PC-3 (cell line): ENCODE measurements around the gene LRRC49. TPM values are rescaled to one million over a fixed set of nuclear protein-coding genes. Genes with fewer than 3 reads are reported as not detected.

Experiments
- ATAC-seq: fragments of 200-7000 bp; cut with Tn5 transposase; 2 replicates; pipeline ENCODE4 v1.9.1; 2020; ENCODE audit warnings: mild to moderate bottlenecking, moderate library complexity
- BruUV-seq: library from RNA; stranded (reverse); fragments of 400-500 nt; replicated peaks from 2 replicates; lab custom pipeline; 2021; lab: Mats Ljungman, UMichigan
- CTCF ChIA-PET: fragments of 300-600 bp; sonication (Branson Sonifier 250); formaldehyde crosslinking; loops from one replicate; lab custom pipeline; 2022; ENCODE audit warnings: antibody characterized with exemption; lab: Charles Lee
- POLR2A ChIA-PET: fragments of 300-600 bp; sonication (Branson Sonifier 250); formaldehyde crosslinking; loops from one replicate; lab custom pipeline; 2022; ENCODE audit warnings: antibody characterized with exemption; ENCODE audit not compliant: unreplicated experiment; lab: Charles Lee
- DNase-seq: peaks from one replicate; pipeline ENCODE4 v3.0.0-alpha.2; 2015
- H2AFZ ChIP-seq: fragments of 300-600 bp; sonication (generic); 2 replicates; pipeline ENCODE4 v1.6.0; 2016; ENCODE audit warnings: antibody characterized with exemption, low read length
- H3F3A ChIP-seq: fragments of 300-600 bp; sonication (generic); one replicate; pipeline ENCODE4 v1.6.0; 2017; ENCODE audit warnings: antibody characterized with exemption, low read length, control low read depth, mild to moderate bottlenecking; ENCODE audit not compliant: unreplicated experiment
- H3K27ac ChIP-seq: fragments of 300-600 bp; sonication (generic); 2 replicates; pipeline ENCODE4 v1.5.1; 2016; ENCODE audit warnings: mild to moderate bottlenecking, low read length
- H3K27me3 ChIP-seq: fragments of 300-600 bp; sonication (generic); 2 replicates; pipeline ENCODE4 v1.6.1; 2016; ENCODE audit warnings: low read length, mixed read lengths
- H3K36me3 ChIP-seq: fragments of 300-600 bp; sonication (generic); 2 replicates; pipeline ENCODE4 v1.6.1; 2016; ENCODE audit warnings: low read depth, mixed run types, low read length, mixed read lengths
- H3K4me1 ChIP-seq: fragments of 300-600 bp; sonication (generic); 2 replicates; pipeline ENCODE4 v1.5.1; 2016; ENCODE audit warnings: low read length; ENCODE audit not compliant: insufficient read depth
- H3K4me2 ChIP-seq: fragments of 300-600 bp; sonication (generic); 2 replicates; pipeline ENCODE4 v1.6.0; 2016; ENCODE audit warnings: low read length
- H3K4me3 ChIP-seq: fragments of 300-600 bp; sonication (generic); 2 replicates; pipeline ENCODE4 v1.5.1; 2016; ENCODE audit warnings: mild to moderate bottlenecking, low read length, mixed read lengths
- H3K79me2 ChIP-seq: fragments of 300-600 bp; sonication (generic); 2 replicates; pipeline ENCODE4 v1.6.1; 2017; ENCODE audit warnings: low read length, mixed read lengths
- H3K9ac ChIP-seq: fragments of 300-600 bp; sonication (generic); 2 replicates; pipeline ENCODE4 v1.6.0; 2016; ENCODE audit warnings: mild to moderate bottlenecking, low read length
- H3K9me2 ChIP-seq: fragments of 300-600 bp; sonication (generic); replicated peaks from 2 replicates; pipeline ENCODE4 v1.6.1; 2016; ENCODE audit warnings: mixed run types, low read length, mixed read lengths
- H3K9me3 ChIP-seq: fragments of 300-600 bp; sonication (generic); 2 replicates; pipeline ENCODE4 v1.6.1; 2016; ENCODE audit warnings: low read length, mixed read lengths
- H4K20me1 ChIP-seq: fragments of 300-600 bp; sonication (generic); 2 replicates; pipeline ENCODE4 v1.6.1; 2016; ENCODE audit warnings: low read length, mixed read lengths
- CTCF ChIP-seq: fragments of 300-600 bp; sonication (generic); conservative IDR thresholded peaks from 2 replicates; pipeline ENCODE4 v1.5.1; 2017; ENCODE audit warnings: antibody characterized with exemption, low read depth, mild to moderate bottlenecking, low read length
- EZH2 ChIP-seq: fragments of 300-600 bp; sonication (generic); IDR thresholded peaks from one replicate; pipeline ENCODE4 v1.6.1; 2017; ENCODE audit warnings: antibody characterized with exemption, mild to moderate bottlenecking, low read length; ENCODE audit not compliant: unreplicated experiment
- EZH2phosphoT487 ChIP-seq: fragments of 300-600 bp; sonication (generic); IDR thresholded peaks from 2 replicates; pipeline ENCODE4 v1.6.1; 2018; ENCODE audit warnings: mild to moderate bottlenecking, antibody characterized with exemption, low read length, borderline replicate concordance
- intact Hi-C: fragments of 100-400 bp; cut with micrococcal nuclease; formaldehyde crosslinking; loops from 2 replicates; pipeline ENCODE4 v1.9.0; 2023
- total RNA-seq: library from RNA; depleted of rRNA; stranded (reverse); fragments of >200 nt; gene quantifications from 2 replicates; pipeline ENCODE4 v1.2.3, GENCODE V29; 2014

LRRC49 gene
- total RNA-seq, 1 experiment from 2014 or later, result 7.7 TPM

DNA sequence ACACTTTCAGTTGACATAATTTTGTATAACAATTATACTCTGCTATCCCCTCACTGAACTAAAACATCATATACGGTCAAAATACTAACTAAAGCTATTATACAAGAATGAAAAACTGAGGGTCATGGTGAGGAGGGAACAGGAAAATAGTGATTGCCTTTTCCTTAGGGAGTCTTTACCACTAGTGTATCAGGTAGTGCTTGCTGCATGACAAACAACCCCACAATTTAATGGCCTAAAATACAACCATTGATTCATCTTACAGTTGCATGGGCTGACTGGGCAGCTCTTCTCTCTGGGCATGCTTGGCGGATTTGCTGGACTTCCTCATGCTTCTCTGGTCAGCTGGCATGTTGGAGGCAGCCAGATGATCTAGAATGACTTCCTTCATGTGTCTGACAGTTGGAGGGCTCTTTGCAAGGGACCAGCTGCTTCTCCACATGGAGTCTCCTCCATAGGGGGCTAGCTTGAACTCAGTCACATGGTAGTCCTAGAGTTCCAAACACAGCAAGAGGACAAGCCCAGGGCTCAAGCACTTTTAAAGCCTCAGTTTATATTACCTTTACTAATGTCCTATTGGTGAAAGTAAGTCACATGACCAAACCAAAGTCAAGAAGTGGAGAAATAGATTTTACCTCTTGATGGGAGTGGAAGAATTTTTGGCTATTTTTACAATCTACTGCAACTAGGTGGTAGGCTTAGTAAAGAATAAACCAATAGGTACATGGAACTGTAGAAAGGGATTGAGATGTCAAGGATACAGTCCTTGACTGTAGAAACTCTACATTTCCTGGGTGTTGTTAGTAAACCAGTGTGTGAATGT is 19.2 kb upstream of the LRRC49 start:
- Histone ChIP-seq H3K9me3 (no peaks in the 10 kb centered on the region), H3K4me2 (no peak overlapping the region), H4K20me1 (no peaks in the 10 kb centered on the region), H3K27ac (no peak overlapping the region), H3F3A (no peaks in the 10 kb centered on the region), H2AFZ (no peak overlapping the region), H3K9me2 (no peaks in the 10 kb centered on the region), H3K79me2 (no peaks in the 10 kb centered on the region), H3K27me3 (no peaks in the 10 kb centered on the region), H3K4me1 (peaks cover 13% of the 10 kb centered on the region), H3K4me3 (no peak overlapping the region), H3K36me3 (no peaks in the 10 kb centered on the region), H3K9ac (no peak overlapping the region)
- no peak for TF ChIP-seq EZH2phosphoT487
- no peak for TF ChIP-seq EZH2
- no peak for TF ChIP-seq CTCF
- CTCF ChIA-PET, result no interaction called here
- no TSS peak for BruUV-seq
- intact Hi-C loops, result loop anchor here (10.0 kb wide), 1 partner anchor 109 kb away; the partner anchor contains the start of gene UACA
- POLR2A ChIA-PET, result no interaction called here
- no peak for ATAC-seq
- DNase-seq, result no peak

GRCh38 chr15:70875001-70875782 is 17.4 kb upstream of the LRRC49 start:
- H3K4me1 ChIP-seq, result peaks cover 22% of the 10 kb centered on the region
- BruUV-seq, result no TSS peak
- ChIA-PET CTCF (interaction anchor here (0.6 to 1.6 kb wide), 10 partner anchors 12 to 195 kb away, joined by 3 to 21 read pairs (median 6); partner anchors contain the start of gene LARP6), POLR2A (interaction anchor here (0.6 to 0.8 kb wide), 2 partner anchors 19 to 80 kb away, joined by 5 to 10 read pairs; no protein-coding TSS in a partner anchor)
- H3K4me2 ChIP-seq, result peak overlapping the region; percentile 12; the same call in 1 of the 2 replicates
- H3K27me3 ChIP-seq, result no peaks in the 10 kb centered on the region
- no peak overlapping the region for H3K27ac ChIP-seq
- no peaks in the 10 kb centered on the region for H4K20me1 ChIP-seq
- H3K36me3 ChIP-seq, result no peaks in the 10 kb centered on the region
- DNase-seq, result peak; percentile 64
- peak overlapping the region; percentile 38; the same call in 1 of the 2 replicates for H2AFZ ChIP-seq
- H3F3A ChIP-seq, result no peaks in the 10 kb centered on the region
- ATAC-seq, result peak; percentile 71
- intact Hi-C loops, result loop anchor here (1.0 to 10.0 kb wide), 3 partner anchors 50 to 198 kb away; partner anchors contain the start of gene UACA
- H3K79me2 ChIP-seq, result no peaks in the 10 kb centered on the region
- no peak overlapping the region for H3K9ac ChIP-seq
- H3K9me3 ChIP-seq, result no peaks in the 10 kb centered on the region
- H3K9me2 ChIP-seq, result no peaks in the 10 kb centered on the region
- no peak for TF ChIP-seq EZH2
- peak; percentile 86 for TF ChIP-seq CTCF
- H3K4me3 ChIP-seq, result no peak overlapping the region
